T-helper 1 cell (primary cell): ENCODE results near the gene PRG2.

Source experiments
- DNase-seq, 5 donors: peaks; one replicate each; pipeline ENCODE4 v3.0.0-alpha.2; 2012 to 2020

The PRG2 gene

DNA sequence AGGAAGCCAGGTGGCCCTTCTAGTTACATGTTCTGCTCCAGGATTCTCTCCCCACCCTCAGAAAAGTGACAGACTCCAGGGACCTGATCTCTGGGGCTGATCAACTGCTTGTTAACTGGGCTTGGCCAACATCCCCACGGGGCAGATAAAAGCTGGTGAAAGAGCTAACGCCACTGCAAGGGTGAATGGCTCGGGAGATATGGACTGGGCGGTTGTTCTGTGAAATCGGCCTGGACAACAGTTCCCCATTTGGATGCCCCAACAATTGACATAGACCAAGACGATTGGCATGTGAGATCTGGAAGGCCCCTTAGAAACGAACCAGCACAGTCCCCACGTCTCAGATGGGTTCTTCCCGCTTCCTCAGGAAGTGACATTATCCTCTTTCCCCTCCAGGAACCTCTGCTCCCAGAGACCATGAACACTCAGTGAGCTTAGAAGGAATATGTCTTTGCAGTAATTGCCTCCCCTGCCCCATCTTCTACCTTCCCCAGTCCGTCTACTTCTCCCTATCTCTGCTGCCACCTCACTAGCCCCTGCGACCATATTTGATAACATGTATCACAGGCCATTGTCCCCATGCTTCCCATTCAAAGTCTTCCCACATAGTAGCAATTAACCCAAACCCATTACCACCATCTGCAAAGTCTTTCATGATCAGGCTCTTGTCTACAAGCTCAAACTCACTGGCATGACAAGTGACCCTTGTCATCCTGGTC is 5.6 kb upstream of the PRG2 start:
- DNase-seq = no peak

DNA sequence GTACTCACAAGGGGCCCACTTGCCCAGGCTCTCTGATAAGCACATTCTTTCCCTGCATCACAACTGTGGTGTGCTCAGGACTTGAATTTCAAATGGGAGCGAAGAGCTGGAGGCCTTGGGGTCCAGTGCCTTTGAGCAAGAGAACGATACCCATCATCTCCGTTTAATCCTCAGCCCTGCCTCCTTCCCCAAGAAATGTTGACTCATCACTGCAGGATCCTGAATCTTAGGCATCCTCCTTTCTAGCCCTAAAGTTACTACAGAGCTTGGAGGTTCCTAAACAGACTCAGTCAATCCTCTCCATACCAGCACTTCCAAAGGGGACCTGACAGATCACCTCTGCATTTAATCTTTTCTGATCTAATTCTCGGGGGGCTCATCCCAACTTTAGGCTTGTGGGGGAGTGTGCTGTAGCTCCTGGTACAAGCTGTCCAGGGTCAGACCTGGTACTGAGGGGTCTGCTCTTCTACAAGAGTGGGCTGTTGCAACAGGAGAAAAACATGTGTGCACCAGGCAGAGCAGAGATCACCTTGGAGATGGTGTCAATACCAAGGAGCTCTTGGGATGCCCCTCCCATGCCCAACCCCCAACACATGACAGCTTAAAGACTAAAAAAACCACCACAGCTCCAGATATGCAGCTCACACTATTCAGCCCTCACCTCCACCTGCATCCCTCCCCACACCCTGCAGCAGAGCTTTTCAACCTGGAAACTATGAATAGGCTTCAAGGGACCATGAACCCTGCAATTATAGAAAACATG is 3.9 kb upstream of the PRG2 start:
- DNase-seq = no peak

- no peak for DNase-seq
Observed at GRCh38 chr11:57392763-57393105, 2.3 kb upstream of the PRG2 start.

GRCh38 chr11:57392066-57392762 is 1.8 kb upstream of the PRG2 start:
- no peak for DNase-seq

GRCh38 chr11:57391539-57391938 is 1.1 kb upstream of the PRG2 start:
- no peak for DNase-seq

GRCh38 chr11:57391111-57391510 is 661 bp upstream of the PRG2 start:
- DNase-seq = no peak

DNA sequence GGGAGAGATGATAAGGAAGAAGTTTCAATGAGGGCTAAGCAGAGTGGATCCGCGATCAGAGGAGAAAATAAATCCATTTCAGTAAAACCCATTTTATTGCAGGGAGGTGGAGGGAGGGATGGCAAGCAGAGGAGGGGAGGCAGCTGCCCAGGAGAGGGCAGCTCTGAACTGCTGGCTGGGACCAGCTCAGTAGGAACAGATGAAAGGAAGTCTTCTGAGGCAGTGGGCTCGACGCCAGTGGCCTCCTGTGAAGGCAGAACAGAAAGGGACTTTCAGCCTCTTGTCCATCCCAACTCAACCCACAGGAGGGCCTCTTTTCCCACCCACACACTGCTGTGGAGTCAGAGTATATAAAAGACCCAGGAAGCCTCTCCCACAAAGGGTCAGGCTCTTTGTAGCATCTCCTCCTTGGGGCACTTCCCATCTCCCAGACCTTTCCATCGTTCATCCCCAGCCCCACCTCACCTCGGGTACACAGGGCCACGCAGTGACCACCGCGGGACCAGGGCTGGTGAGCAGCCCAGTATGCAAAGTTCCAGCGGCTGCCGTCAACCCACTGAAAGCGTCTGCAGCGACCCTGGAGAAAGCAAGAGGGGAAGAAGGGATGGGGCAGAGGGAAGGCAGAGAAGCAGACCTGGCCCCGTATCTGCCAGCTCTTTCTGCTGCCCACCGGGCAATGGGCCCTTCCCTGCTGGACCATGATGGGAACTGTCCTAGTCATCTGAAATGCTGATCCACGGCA is 3.0 kb downstream of the PRG2 start:
- no peak for DNase-seq

GRCh38 chr11:57386178-57386940 is 4.1 kb downstream of the PRG2 start:
- DNase-seq = no peak

DNA sequence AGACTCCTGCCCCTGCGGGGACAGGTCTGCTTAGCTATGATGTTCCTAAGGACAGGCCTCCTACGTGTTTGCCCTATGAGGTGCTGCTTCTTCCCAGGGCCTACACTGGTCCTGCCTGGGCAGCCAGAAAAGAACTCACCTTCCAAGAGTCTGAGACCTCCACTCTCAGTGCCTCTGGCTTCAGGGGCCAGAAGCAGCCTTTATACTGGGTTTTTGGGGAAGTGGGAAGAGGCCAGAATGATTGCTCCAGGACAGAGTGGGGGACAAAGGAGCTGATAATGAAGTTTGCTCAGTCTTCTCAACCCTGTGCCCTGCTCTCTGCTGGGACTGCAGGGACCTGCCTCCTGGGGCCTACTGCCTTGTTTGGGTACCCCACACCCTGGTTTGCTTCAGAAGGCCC is 9.5 kb downstream of the PRG2 start, which contains the start of gene PRG3:
Gene PRG3 (minus strand): TSS at position 176 of the 400 bp plus-strand sequence. CDS start 442 bp downstream, outside the sequence.
- DNase-seq = no peak

- DNase-seq = no peak
Observed at GRCh38 chr11:57379732-57380131, 10.7 kb downstream of the PRG2 start.

DNA sequence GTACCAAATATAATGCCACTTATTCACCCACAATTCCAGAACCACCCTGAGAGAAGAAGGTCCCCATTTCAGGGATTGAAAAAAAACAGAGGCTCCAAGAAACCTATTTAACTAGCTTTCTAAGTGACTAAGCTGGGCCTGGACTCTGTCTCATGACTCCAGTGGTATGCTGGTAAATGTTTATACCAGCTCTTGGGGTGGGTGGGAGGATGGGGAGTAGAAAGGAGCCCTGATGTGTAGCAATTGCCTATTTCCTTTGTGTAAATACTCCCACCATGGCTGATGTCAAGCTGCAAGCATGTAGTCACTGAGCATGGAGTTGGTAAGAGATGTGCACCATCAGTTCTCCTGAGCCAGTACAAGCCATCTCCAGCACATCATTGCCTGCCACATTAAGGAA is 12.3 kb downstream of the PRG2 start:
- DNase-seq = no peak

GRCh38 chr11:57377107-57377506 is 13.3 kb downstream of the PRG2 start:
- no peak for DNase-seq

GRCh38 chr11:57376095-57377090 is 14.1 kb downstream of the PRG2 start:
- DNase-seq = no peak

DNA sequence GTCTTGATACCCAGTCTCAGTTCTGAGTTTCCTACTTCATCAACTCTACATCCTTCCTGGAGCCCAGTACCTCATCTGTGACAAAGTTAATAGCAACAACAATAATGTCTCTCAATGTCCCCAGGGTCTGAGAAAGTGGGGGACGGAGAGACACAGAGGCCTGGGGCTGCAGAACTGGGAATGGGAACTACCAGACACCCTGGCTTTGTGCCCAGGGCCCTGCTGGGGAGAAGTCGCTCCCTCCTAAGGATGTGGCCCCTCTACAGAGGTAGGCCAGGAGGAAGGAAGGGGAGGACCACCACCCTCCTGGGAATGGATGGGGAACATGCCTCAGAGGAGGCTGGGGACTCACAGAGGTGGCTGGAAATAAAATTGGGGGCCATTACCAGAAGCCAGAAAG is 15.0 kb downstream of the PRG2 start:
- no peak for DNase-seq

DNA sequence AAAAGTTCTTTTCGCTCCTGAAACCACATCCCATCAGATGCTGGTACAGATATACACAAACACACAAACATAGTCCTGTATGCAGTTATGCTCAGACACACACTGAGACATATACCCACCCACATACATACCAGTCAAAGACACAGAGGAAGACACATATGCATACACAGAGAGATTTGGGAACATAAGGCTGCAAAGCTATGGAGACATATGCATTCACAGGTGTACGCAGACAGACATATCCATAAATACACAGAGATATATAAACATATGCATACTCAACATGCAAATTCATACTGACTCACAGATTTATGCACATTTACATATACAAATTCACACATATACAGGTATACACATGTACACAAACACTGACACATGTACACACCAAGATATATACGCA is 15.5 kb downstream of the PRG2 start:
- DNase-seq = no peak

GRCh38 chr11:57373146-57373545 is 17.3 kb downstream of the PRG2 start:
- DNase-seq = no peak

GRCh38 chr11:57370941-57371340 is 19.5 kb downstream of the PRG2 start:
- DNase-seq = no peak

- DNase-seq = no peak
Observed at GRCh38 chr11:57370251-57370650, 20.2 kb downstream of the PRG2 start.

GRCh38 chr11:57368845-57369232 is 21.6 kb downstream of the PRG2 start:
- DNase-seq = no peak

DNA sequence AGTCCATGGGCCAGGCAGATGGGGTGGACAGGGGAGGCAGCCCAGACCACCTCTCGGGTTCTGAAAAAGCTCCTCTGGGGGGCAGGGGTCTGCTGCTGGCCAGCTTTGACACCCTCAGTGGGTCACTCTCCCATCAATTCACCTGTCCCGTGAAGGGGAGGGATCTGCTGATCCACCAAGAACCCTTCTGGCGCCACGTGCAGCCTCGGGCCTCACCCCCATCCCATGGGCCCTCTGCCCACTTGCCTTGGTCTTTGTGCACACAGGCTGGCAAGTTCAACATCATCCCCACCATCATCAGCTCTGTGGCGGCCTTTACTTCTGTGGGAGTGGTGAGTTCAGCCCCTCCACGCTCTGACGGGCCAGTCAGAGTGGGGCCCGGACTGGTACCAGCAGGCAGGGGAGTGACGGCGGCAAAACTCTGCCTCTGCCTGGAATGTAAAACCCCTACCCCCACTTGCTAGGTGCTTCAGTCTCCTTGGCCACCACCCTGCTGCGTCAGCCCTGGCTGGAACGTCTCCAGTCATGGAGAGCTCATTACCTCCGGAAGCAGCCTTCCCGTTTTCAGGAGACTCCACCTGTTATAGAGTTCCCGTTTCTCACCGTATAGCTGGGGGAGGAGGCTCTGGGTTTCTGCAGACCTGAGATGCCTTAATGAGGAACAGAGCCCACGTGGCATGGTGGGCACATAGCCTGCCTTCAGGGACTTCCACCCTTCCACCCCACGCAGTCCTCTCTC is 22.2 kb downstream of the PRG2 start:
- DNase-seq = no peak
